Measurements from ENCODE around the gene GHR. TPM values are rescaled to one million over a fixed set of nuclear protein-coding genes. Genes with fewer than 3 reads are reported as not detected.

The GHR gene
- polyA plus RNA-seq, 3 donors = not detected

GRCh38 chr5:42492974-42493373, 69.7 kb downstream of the GHR start:
- H3K4me3 Mint-ChIP-seq = no peak overlapping the region
- Histone ChIP-seq H3K27me3 (ENCODE audit: control insufficient read depth in 2 of 2, insufficient read depth in 2 of 2, low read length in 2 of 2) (no peaks in the 10 kb centered on the region), H3K4me2 (replicated peaks; ENCODE audit: extremely low read depth, low read length, poor library complexity, severe bottlenecking) (no peak overlapping the region), H3K4me3 (replicated peaks in 1 of 3; ENCODE audit: low read depth in 2 of 3, low read length in 3 of 3) (no peak overlapping the region), H4K20me1 (ENCODE audit: insufficient read depth, low read length) (no peaks in the 10 kb centered on the region), H3K9ac (ENCODE audit: insufficient read depth, low read length, poor library complexity, severe bottlenecking) (no peak overlapping the region), H2AFZ (ENCODE audit: insufficient read depth, low read depth, low read length, poor library complexity, severe bottlenecking) (no peak overlapping the region), H3K36me3 (replicated peaks in 1 of 2; ENCODE audit: control insufficient read depth in 1 of 2, insufficient read depth in 2 of 2, low read length in 2 of 2) (no peaks in the 10 kb centered on the region), H3K9me3 (replicated peaks in 1 of 2; ENCODE audit: control insufficient read depth in 1 of 2, insufficient read depth in 1 of 2, low read length in 2 of 2) (no peaks in the 10 kb centered on the region), H3K27ac (ENCODE audit: low read depth in 1 of 2, low read length in 2 of 2) (no peak overlapping the region), H3K79me2 (ENCODE audit: insufficient read depth, low read length) (no peaks in the 10 kb centered on the region), H3K4me1 (ENCODE audit: control insufficient read depth in 1 of 2, insufficient read depth in 2 of 2, low read length in 2 of 2) (no peaks in the 10 kb centered on the region)
- no peaks in the 10 kb centered on the region for H3K4me1 Mint-ChIP-seq
- 90% methylated on average over 3 of the region's 3 CpGs for WGBS (ENCODE audit: insufficient coverage)
- no peak for DNase-seq
- H3K27ac Mint-ChIP-seq = no peak overlapping the region
- intact Hi-C loops (cut with micrococcal nuclease) = no loop called here
- H3K27me3 Mint-ChIP-seq (ENCODE audit: low read depth in 3 of 3) = no peaks in the 10 kb centered on the region
- H3K9me3 Mint-ChIP-seq = peaks cover 0 to 5% (median 0%) of the 10 kb centered on the region in 7 donors
- H3K36me3 Mint-ChIP-seq = no peaks in the 10 kb centered on the region
- TF ChIP-seq CTCF (IDR thresholded peaks at IDR 0.05) = no peak

- Mint-ChIP-seq H3K27ac (no peak overlapping the region), H3K27me3 (ENCODE audit: low read depth in 3 of 3) (no peaks in the 10 kb centered on the region), H3K9me3 (peaks cover 0 to 3% (median 0%) of the 10 kb centered on the region in 7 donors), H3K4me1 (no peaks in the 10 kb centered on the region), H3K4me3 (no peak overlapping the region), H3K36me3 (no peaks in the 10 kb centered on the region)
- Histone ChIP-seq H2AFZ (ENCODE audit: insufficient read depth, low read depth, low read length, poor library complexity, severe bottlenecking) (no peak overlapping the region), H3K4me2 (replicated peaks; ENCODE audit: extremely low read depth, low read length, poor library complexity, severe bottlenecking) (no peak overlapping the region), H3K79me2 (ENCODE audit: insufficient read depth, low read length) (no peaks in the 10 kb centered on the region), H3K27ac (ENCODE audit: low read depth in 1 of 2, low read length in 2 of 2) (no peak overlapping the region), H4K20me1 (ENCODE audit: insufficient read depth, low read length) (no peaks in the 10 kb centered on the region), H3K36me3 (replicated peaks in 1 of 2; ENCODE audit: control insufficient read depth in 1 of 2, insufficient read depth in 2 of 2, low read length in 2 of 2) (no peaks in the 10 kb centered on the region), H3K9ac (ENCODE audit: insufficient read depth, low read length, poor library complexity, severe bottlenecking) (no peak overlapping the region), H3K9me3 (replicated peaks in 1 of 2; ENCODE audit: control insufficient read depth in 1 of 2, insufficient read depth in 1 of 2, low read length in 2 of 2) (no peaks in the 10 kb centered on the region), H3K4me3 (replicated peaks in 1 of 3; ENCODE audit: low read depth in 2 of 3, low read length in 3 of 3) (no peak overlapping the region), H3K4me1 (ENCODE audit: control insufficient read depth in 1 of 2, insufficient read depth in 2 of 2, low read length in 2 of 2) (no peaks in the 10 kb centered on the region), H3K27me3 (ENCODE audit: control insufficient read depth in 2 of 2, insufficient read depth in 2 of 2, low read length in 2 of 2) (no peaks in the 10 kb centered on the region)
- TF ChIP-seq CTCF (IDR thresholded peaks at IDR 0.05) = no peak
- DNase-seq = no peak
- intact Hi-C loops (cut with micrococcal nuclease) = no loop called here
- WGBS (ENCODE audit: insufficient coverage) = no CpG with 5 or more reads among the region's 4 CpGs
These were observed 71.2 kb downstream of the GHR start for GRCh38 chr5:42494414-42494813.
